Cardiac muscle cell (in vitro differentiated cells and primary cell): ENCODE results near the gene ERG. TPM values are rescaled to one million over a fixed set of nuclear protein-coding genes. Genes with fewer than 3 reads are reported as not detected.
A peak's percentile ranks its signal among the peaks of the same experiment; 100 is the strongest.

ENCODE experiments used
- DNase-seq, 2 donors: peaks; one replicate each; pipeline versions ENCODE4 v3.0.0 to v3.0.0-alpha.2; 2010 to 2017; ENCODE audit warnings: low read depth in 1 of 2, low spot score in 1 of 2
- H3K27ac ChIP-seq: fragments of 200-600 bp; sonication (generic); 2 replicates; pipeline ENCODE4 v1.5.1; 2016
- H3K27me3 ChIP-seq: fragments of 200-600 bp; sonication (generic); 2 replicates; pipeline ENCODE4 v1.6.0; 2016; ENCODE audit warnings: control low read depth
- H3K36me3 ChIP-seq: fragments of 200-600 bp; sonication (generic); 2 replicates; pipeline ENCODE4 v1.5.1; 2016; ENCODE audit warnings: control low read depth
- H3K4me1 ChIP-seq: fragments of 200-600 bp; sonication (generic); 2 replicates; pipeline ENCODE4 v1.8.1; 2017; ENCODE audit warnings: low read depth, mild to moderate bottlenecking, mixed run types
- H3K4me3 ChIP-seq: fragments of 200-600 bp; sonication (generic); 2 replicates; pipeline ENCODE4 v1.5.1; 2016; ENCODE audit warnings: mild to moderate bottlenecking
- H3K9me3 ChIP-seq: fragments of 200-600 bp; sonication (generic); 2 replicates; pipeline ENCODE4 v1.5.1; 2017; ENCODE audit warnings: low read depth, mild to moderate bottlenecking, control low read depth
- CTCF ChIP-seq: IDR thresholded peaks from 2 replicates; pipeline ENCODE4 v1.5.1; 2012; ENCODE audit warnings: low read depth, mild to moderate bottlenecking, low read length
- polyA plus RNA-seq: library from polyadenylated mRNA; unstranded; fragments of >200 nt; fragmentation: Nextera tagmentation; extraction: Ambion mirVana; gene quantifications from 2 replicates; pipeline ENCODE4 v1.2.1, GENCODE V29; 2016
- total RNA-seq: library from RNA; depleted of rRNA; stranded (reverse); fragments of >200 nt; gene quantifications from 2 replicates; pipeline ENCODE4 v1.2.3, GENCODE V29; 2016

The ERG gene
- total and polyA plus RNA-seq, 2 experiments from 2014 or later = 1.5 TPM; not detected in 1

- no peak for TF ChIP-seq CTCF
- H3K4me3 ChIP-seq = no peak overlapping the region
- H3K36me3 ChIP-seq = no peaks in the 10 kb centered on the region
- no peak for DNase-seq
- no peaks in the 10 kb centered on the region for H3K4me1 ChIP-seq
- H3K27me3 ChIP-seq = no peaks in the 10 kb centered on the region
- no peak overlapping the region for H3K27ac ChIP-seq
- H3K9me3 ChIP-seq = no peaks in the 10 kb centered on the region
These were observed 38.8 kb downstream of the ERG start for GRCh38 chr21:38459490-38459889.

- Histone ChIP-seq H3K27ac (no peak overlapping the region), H3K9me3 (no peaks in the 10 kb centered on the region), H3K36me3 (no peaks in the 10 kb centered on the region), H3K4me3 (no peak overlapping the region), H3K4me1 (no peaks in the 10 kb centered on the region), H3K27me3 (no peaks in the 10 kb centered on the region)
- TF ChIP-seq CTCF = no peak
- DNase-seq = peak in 1 of 2 donors; percentile 47
These were observed 42.9 kb downstream of the ERG start for GRCh38 chr21:38455403-38455802.

GRCh38 chr21:38454702-38455101, 43.6 kb downstream of the ERG start:
- no peak for DNase-seq
- TF ChIP-seq CTCF = no peak
- no peak overlapping the region for H3K4me3 ChIP-seq
- H3K27me3 ChIP-seq = no peaks in the 10 kb centered on the region
- no peaks in the 10 kb centered on the region for H3K36me3 ChIP-seq
- H3K4me1 ChIP-seq = no peaks in the 10 kb centered on the region
- H3K27ac ChIP-seq = no peak overlapping the region
- no peaks in the 10 kb centered on the region for H3K9me3 ChIP-seq

GRCh38 chr21:38454161-38454560, 44.1 kb downstream of the ERG start:
- Histone ChIP-seq H3K9me3 (no peaks in the 10 kb centered on the region), H3K27me3 (no peaks in the 10 kb centered on the region), H3K4me1 (no peaks in the 10 kb centered on the region), H3K27ac (no peak overlapping the region), H3K36me3 (no peaks in the 10 kb centered on the region), H3K4me3 (no peak overlapping the region)
- DNase-seq = no peak
- TF ChIP-seq CTCF = no peak

GRCh38 chr21:38448671-38449385, 49.4 kb downstream of the ERG start:
- peak; percentile 12 to 24 for DNase-seq
- TF ChIP-seq CTCF = no peak
- Histone ChIP-seq H3K27ac (no peak overlapping the region), H3K27me3 (no peaks in the 10 kb centered on the region), H3K4me1 (no peaks in the 10 kb centered on the region), H3K36me3 (no peaks in the 10 kb centered on the region), H3K4me3 (no peak overlapping the region), H3K9me3 (no peaks in the 10 kb centered on the region)
